ENCODE results near the gene C1QB. TPM values are rescaled to one million over a fixed set of nuclear protein-coding genes. Genes with fewer than 3 reads are reported as not detected.
"Not testable (repeated sequence)": the region's sequence is repeated elsewhere in the genome, so short reads cannot be mapped to it uniquely, and the experiment has no call there.

Gene C1QB
- total and polyA plus RNA-seq, 2 donors = 26.3 to 351 TPM

DNA sequence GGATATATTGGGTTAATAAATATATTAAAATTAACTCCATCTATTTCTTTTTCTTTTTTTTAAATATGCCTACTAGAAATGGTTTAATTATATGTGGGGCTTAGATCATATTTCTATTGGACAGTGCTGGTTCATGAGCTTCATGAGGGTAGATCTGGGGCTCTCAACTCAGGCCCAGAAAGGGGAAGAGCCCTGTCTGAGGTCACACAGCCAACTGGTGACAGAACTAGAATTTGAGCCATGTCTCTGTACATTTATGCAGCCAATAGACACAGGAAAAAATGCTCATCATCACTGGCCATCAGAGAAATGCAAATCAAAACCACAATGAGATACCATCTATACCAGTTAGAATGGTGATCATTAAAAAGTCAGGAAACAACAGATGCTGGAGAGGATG, 52.5 kb downstream of the C1QB start:
- Histone ChIP-seq H3K36me3 (ENCODE audit: insufficient read depth) (no peaks in the 10 kb centered on the region), H3K4me3 (ENCODE audit: low read depth, low read length) (no peak overlapping the region), H3K4me1 (ENCODE audit: insufficient read depth) (no peaks in the 10 kb centered on the region), H3K27ac (ENCODE audit: low read depth) (no peak overlapping the region)
- DNase-seq (ENCODE audit: extremely low spot score) = no peak

DNA sequence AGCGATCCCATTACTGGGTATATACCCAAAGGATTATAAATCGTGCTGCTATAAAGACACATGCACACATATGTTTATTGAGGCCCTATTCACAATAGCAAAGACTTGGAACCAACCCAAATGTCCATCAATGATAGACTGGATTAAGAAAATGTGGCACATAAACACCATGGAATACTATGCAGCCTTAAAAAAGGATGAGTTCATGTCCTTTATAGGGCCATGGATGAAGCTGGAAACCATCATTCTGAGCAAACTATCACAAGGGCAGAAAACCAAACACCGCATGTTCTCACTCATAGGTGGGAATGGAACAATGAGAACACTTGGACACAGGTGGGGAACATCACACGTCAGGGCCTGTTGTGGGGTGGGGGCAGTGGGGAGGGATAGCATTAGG, 53.1 kb downstream of the C1QB start:
- 91% methylated on average over 4 of the region's 4 CpGs for WGBS
- not testable (repeated sequence) for H3K4me1 ChIP-seq (ENCODE audit: insufficient read depth); DNase-seq (ENCODE audit: extremely low spot score); H3K4me3 ChIP-seq (ENCODE audit: low read depth, low read length); H3K36me3 ChIP-seq (ENCODE audit: insufficient read depth); H3K27ac ChIP-seq (ENCODE audit: low read depth)

DNA sequence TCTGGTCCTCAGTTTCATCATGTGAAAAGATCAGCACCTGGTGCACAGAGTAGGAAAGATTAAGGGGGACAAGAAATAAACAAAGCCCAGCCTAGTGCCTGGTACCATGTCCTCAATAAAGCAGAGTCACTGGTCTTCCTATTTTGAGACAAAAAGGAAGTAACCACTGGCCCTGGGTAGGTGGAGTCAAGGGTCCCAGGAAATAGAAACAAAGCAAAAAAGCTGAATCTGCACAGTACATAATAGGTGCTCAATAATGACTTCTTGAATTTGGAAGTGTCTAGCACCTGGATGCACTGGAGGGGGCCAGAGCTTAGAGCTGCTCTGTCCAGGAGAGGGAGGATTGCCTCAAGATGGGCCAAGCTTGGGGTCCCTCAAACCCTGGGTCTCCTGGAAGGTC, 55.7 kb downstream of the C1QB start:
- Histone ChIP-seq H3K36me3 (ENCODE audit: insufficient read depth) (no peaks in the 10 kb centered on the region), H3K27ac (ENCODE audit: low read depth) (no peak overlapping the region), H3K4me3 (ENCODE audit: low read depth, low read length) (no peak overlapping the region), H3K4me1 (ENCODE audit: insufficient read depth) (peaks cover 1% of the 10 kb centered on the region)
- DNase-seq (ENCODE audit: extremely low spot score) = no peak

DNA sequence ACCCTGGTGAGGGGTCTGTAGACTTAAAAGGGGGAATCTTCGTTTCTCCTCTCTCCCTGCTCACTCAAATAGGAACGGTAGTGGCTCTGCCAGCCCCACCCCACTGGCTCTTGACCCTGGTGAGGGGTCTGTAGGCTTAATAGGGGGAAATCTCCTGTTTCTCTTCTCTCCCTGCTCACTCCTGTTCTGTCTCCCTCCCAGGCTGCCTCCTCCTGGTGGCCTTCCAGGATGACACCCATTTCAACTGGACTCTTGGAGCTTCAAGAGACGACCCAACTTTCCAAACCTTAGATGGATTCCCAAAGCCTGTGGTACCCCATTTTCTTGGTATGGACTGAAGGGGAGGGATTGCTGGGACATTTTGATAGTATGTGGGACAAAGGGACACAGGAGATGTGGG, 56.2 kb downstream of the C1QB start:
- no peak overlapping the region for H3K4me3 ChIP-seq (ENCODE audit: low read depth, low read length)
- 89% methylated on average over 3 of the region's 3 CpGs for WGBS
- H3K4me1 ChIP-seq (ENCODE audit: insufficient read depth) = peaks cover 1% of the 10 kb centered on the region
- H3K36me3 ChIP-seq (ENCODE audit: insufficient read depth) = no peaks in the 10 kb centered on the region
- H3K27ac ChIP-seq (ENCODE audit: low read depth) = no peak overlapping the region
- DNase-seq (ENCODE audit: extremely low spot score) = no peak

DNA sequence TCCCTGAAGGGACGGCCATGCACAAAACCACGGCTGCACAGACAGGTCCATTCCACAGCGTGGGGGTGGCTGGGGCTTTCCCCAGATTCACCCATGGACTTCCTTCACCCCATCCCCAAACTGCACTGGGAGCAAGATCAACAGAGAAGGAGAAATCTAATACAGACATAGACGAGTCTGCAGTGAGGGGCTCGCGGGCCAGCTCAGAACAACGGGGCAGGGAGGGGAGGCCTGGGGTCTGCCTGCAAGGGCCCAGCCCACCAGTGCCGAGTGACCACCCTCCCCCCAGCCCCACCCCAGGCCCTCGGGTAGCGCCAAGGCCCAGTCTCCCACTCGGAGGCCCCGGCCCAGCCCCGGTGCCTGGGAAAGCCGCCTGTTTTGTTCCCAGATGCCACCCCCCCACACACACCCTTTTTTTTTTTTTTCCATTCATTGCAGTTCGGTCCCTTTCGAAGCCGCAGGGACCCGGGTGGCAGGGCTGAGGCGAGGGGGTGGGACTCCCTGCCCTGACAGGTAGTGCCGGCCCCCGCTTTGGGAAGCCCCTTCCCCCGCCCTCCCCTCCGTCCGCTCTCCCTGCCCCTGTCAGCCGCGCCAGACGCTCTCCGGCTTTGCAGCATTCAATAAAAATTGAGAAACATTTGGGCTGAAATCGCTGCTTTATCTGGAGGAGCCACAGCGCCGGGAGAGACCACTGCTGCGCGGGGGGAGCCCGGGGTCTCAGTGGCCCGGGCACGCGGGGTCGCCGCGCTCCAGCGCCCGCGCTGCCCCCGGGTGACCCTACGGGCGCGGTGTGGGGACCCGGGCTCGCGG, 57.1 kb downstream of the C1QB start:
- H3K27ac ChIP-seq (ENCODE audit: low read depth) = no peak overlapping the region
- no peaks in the 10 kb centered on the region for H3K36me3 ChIP-seq (ENCODE audit: insufficient read depth)
- H3K4me1 ChIP-seq (ENCODE audit: insufficient read depth) = peaks cover 1% of the 10 kb centered on the region
- peak overlapping the region; percentile 74 for H3K4me3 ChIP-seq (ENCODE audit: low read depth, low read length)
- DNase-seq (ENCODE audit: extremely low spot score) = no peak
- WGBS = 5% methylated on average over 50 of the region's 50 CpGs

DNA sequence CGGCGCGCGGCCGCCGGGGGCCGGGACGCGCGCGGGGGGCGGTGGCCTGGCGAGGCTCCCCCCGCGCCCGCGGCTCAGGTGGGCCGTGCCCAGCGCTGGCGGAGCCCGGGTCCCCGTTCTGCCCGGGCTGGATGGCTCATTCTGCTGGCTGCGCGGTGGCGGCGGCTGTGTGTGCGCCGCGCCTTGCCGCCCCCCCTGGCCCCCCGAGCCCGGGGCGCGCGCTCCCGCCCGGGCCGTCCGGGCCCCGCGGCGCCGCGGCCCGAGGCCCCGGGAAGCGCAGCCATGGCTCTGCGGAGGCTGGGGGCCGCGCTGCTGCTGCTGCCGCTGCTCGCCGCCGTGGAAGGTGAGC, 57.6 kb downstream of the C1QB start, which contains the start of gene EPHB2:
Gene EPHB2 (plus strand): TSS at position 139 of the 349 bp plus-strand sequence. CDS start 144 bp downstream, at position 283.
- Histone ChIP-seq H3K27ac (ENCODE audit: low read depth) (no peak within 1 kb of the TSS), H3K36me3 (ENCODE audit: insufficient read depth) (no peaks in the 10 kb centered on the region), H3K4me3 (ENCODE audit: low read depth, low read length) (peak within 1 kb of the TSS; percentile 74), H3K4me1 (ENCODE audit: insufficient read depth) (peaks cover 1% of the 10 kb centered on the region)
- DNase-seq (ENCODE audit: extremely low spot score) = no peak
- under 1% methylated on average over 55 of the region's 55 CpGs for WGBS

DNA sequence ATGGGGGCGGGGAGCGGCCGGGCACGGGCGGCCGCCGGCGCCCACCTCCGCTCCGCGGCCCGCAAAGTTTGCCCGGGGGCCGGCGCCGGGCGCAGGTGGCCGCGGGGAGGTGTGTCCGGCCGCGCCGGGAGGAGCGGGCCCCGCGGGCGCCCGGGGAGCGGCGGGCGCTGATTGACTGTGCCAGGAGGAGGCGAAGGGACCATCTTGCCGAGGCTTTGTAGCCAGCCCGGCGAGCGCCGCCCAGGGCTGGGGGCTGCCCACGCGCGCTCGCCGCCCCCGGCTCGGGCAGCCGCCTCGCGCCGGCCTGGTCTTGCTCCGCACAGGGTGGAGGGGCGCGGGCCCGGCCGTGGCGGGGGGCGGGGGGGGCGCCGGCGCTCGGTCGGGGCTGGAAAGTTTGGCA, 58.0 kb downstream of the C1QB start:
- DNase-seq (ENCODE audit: extremely low spot score) = no peak
- Histone ChIP-seq H3K4me1 (ENCODE audit: insufficient read depth) (peaks cover 1% of the 10 kb centered on the region), H3K4me3 (ENCODE audit: low read depth, low read length) (peak overlapping the region; percentile 74), H3K27ac (ENCODE audit: low read depth) (no peak overlapping the region), H3K36me3 (ENCODE audit: insufficient read depth) (no peaks in the 10 kb centered on the region)
- WGBS = under 1% methylated on average over 59 of the region's 60 CpGs

Small RNA genes within 50 kb of the gene (small RNA-seq; reads per million reads assigned to genes)
- not detected for gene MIR6127

Other genes with a start within 250 kb of the C1QB start
- gene ZBTB40, start 201.4 kb upstream of the C1QB start, total RNA-seq = 11.6 TPM
- 9.8 TPM for gene ZBTB40, start 201.4 kb upstream of the C1QB start, polyA plus RNA-seq
- gene EPHA8, start 89.7 kb upstream of the C1QB start, total RNA-seq = not detected
- gene EPHA8, start 89.7 kb upstream of the C1QB start, polyA plus RNA-seq = not detected
- gene C1QA, start 16.6 kb upstream of the C1QB start, total RNA-seq = 41.5 TPM
- 223 TPM for gene C1QA, start 16.6 kb upstream of the C1QB start, polyA plus RNA-seq
- gene C1QC, start 9.6 kb upstream of the C1QB start, total RNA-seq = 25.4 TPM
- 268 TPM for gene C1QC, start 9.6 kb upstream of the C1QB start, polyA plus RNA-seq
- gene EPHB2, start 57.6 kb downstream of the C1QB start, total RNA-seq = 16.2 TPM
- gene EPHB2, start 57.6 kb downstream of the C1QB start, polyA plus RNA-seq = 2.6 TPM

Measured in urinary bladder (tissue), 4 donors.